WTC11 (cell line): Measurements from ENCODE around the gene PON1. TPM values are rescaled to one million over a fixed set of nuclear protein-coding genes. Genes with fewer than 3 reads are reported as not detected.

Source experiments
- ATAC-seq: fragments of 200-7000 bp; cut with Tn5 transposase; 2 replicates; pipeline ENCODE4 v1.10.0; 2021; ENCODE audit warnings: mild to moderate bottlenecking, moderate library complexity
- CTCF ChIA-PET: fragments of 300-600 bp; sonication (Branson Sonifier 250); formaldehyde crosslinking; loops from one replicate; lab custom pipeline; 2021; ENCODE audit warnings: antibody characterized with exemption; lab: Charles Lee
- POLR2A ChIA-PET: fragments of 350-600 bp; sonication (Branson Sonifier 250); formaldehyde crosslinking; loops from one replicate; lab custom pipeline; 2021; ENCODE audit warnings: antibody characterized with exemption; lab: Charles Lee
- DNase-seq: peaks from one replicate; pipeline ENCODE4 v3.0.0; 2021; ENCODE audit warnings: low spot score
- H3K27ac Mint-ChIP-seq: 2 replicates; pipeline ENCODE4 v1.8.0; 2021; ENCODE audit warnings: mixed read lengths
- H3K27me3 Mint-ChIP-seq: 2 replicates; pipeline ENCODE4 v1.8.0; 2021; ENCODE audit warnings: low read depth, mild to moderate bottlenecking, moderate library complexity, mixed read lengths
- H3K36me3 Mint-ChIP-seq: 2 replicates; pipeline ENCODE4 v1.8.0; 2021; ENCODE audit warnings: mixed read lengths
- H3K4me1 Mint-ChIP-seq: 2 replicates; pipeline ENCODE4 v1.8.0; 2022; ENCODE audit warnings: mixed read lengths
- H3K4me3 Mint-ChIP-seq: 2 replicates; pipeline ENCODE4 v1.8.0; 2021; ENCODE audit warnings: mild to moderate bottlenecking, moderate library complexity, mixed read lengths
- H3K9me3 Mint-ChIP-seq: 2 replicates; pipeline ENCODE4 v1.8.0; 2021; ENCODE audit warnings: mixed read lengths
- CBFB ChIP-seq: sonication (generic); formaldehyde crosslinking; IDR thresholded peaks from 2 replicates; pipeline ENCODE4 v1.8.1; 2022; ENCODE audit warnings: mild to moderate bottlenecking, low read depth, missing genetic modification reagents
- CREB1 ChIP-seq: sonication (generic); formaldehyde crosslinking; IDR thresholded peaks from 2 replicates; pipeline ENCODE4 v1.8.0; 2023; ENCODE audit warnings: mild to moderate bottlenecking, missing genetic modification reagents
- FOXP1 ChIP-seq: sonication (generic); formaldehyde crosslinking; IDR thresholded peaks from 2 replicates; pipeline ENCODE4 v1.8.0; 2022; ENCODE audit warnings: missing genetic modification reagents, mild to moderate bottlenecking, moderate library complexity, borderline replicate concordance
- KAT7 ChIP-seq: sonication (generic); formaldehyde crosslinking; IDR thresholded peaks from 2 replicates; pipeline ENCODE4 v1.8.1; 2023; ENCODE audit warnings: missing genetic modification reagents, mild to moderate bottlenecking, borderline replicate concordance
- NFATC4 ChIP-seq: fragments of 250-450 bp; sonication (Bioruptor Pico); IDR thresholded peaks from 2 replicates; pipeline ENCODE4 v1.9.0; 2021; ENCODE audit warnings: mild to moderate bottlenecking
- NFYB ChIP-seq: sonication (generic); formaldehyde crosslinking; conservative IDR thresholded peaks from 2 replicates; pipeline ENCODE4 v1.8.0; 2022; ENCODE audit warnings: low read depth, missing genetic modification reagents
- SMAD4 ChIP-seq: sonication (generic); formaldehyde crosslinking; IDR thresholded peaks from 2 replicates; pipeline ENCODE4 v1.8.0; 2022; ENCODE audit warnings: mild to moderate bottlenecking, missing genetic modification reagents
- ZNF138 ChIP-seq: sonication (generic); formaldehyde crosslinking; conservative IDR thresholded peaks from 2 replicates; pipeline ENCODE4 v1.8.1; 2022; ENCODE audit warnings: mild to moderate bottlenecking, moderate library complexity, missing genetic modification reagents
- ZNF416 ChIP-seq: fragments of 250-450 bp; sonication (Bioruptor Pico); IDR thresholded peaks from 2 replicates; pipeline ENCODE4 v1.9.0; 2021; ENCODE audit warnings: mild to moderate bottlenecking, inconsistent platforms
- total RNA-seq: library from RNA; stranded (reverse); gene quantifications from 3 replicates; pipeline ENCODE4 v1.2.3, GENCODE V29; 2021
- TF ChIP-seq, protein P1 (sequence below): fragments of 250-450 bp; sonication (Bioruptor Pico); IDR thresholded peaks from 2 replicates; pipeline ENCODE4 v1.9.0; 2021; ENCODE audit warnings: mild to moderate bottlenecking, borderline replicate concordance
- TF ChIP-seq, protein P2 (sequence below): sonication (generic); formaldehyde crosslinking; IDR thresholded peaks from 2 replicates; pipeline ENCODE4 v1.8.0; 2023; ENCODE audit warnings: missing genetic modification reagents
- TF ChIP-seq, protein P3 (sequence below): sonication (generic); formaldehyde crosslinking; IDR thresholded peaks from 2 replicates; pipeline ENCODE4 v1.8.0; 2022; ENCODE audit warnings: mild to moderate bottlenecking, missing genetic modification reagents
- TF ChIP-seq, protein P4 (sequence below): sonication (generic); formaldehyde crosslinking; IDR thresholded peaks from 2 replicates; pipeline ENCODE4 v1.8.0; 2022; ENCODE audit warnings: mild to moderate bottlenecking, missing genetic modification reagents
- TF ChIP-seq, protein P5 (sequence below): sonication (generic); formaldehyde crosslinking; IDR thresholded peaks from 2 replicates; pipeline ENCODE4 v1.8.1; 2022; ENCODE audit warnings: missing genetic modification reagents, borderline replicate concordance
- TF ChIP-seq, protein P6 (sequence below): fragments of 250-450 bp; sonication (Bioruptor Pico); IDR thresholded peaks from 2 replicates; pipeline ENCODE4 v1.9.0; 2021; ENCODE audit warnings: mild to moderate bottlenecking
- TF ChIP-seq, protein P7 (sequence below): fragments of 250-450 bp; sonication (Bioruptor Pico); IDR thresholded peaks from 2 replicates; pipeline ENCODE4 v1.9.0; 2021; ENCODE audit warnings: moderate library complexity, mild to moderate bottlenecking, inconsistent platforms, borderline replicate concordance
- TF ChIP-seq, protein P8 (sequence below): fragments of 200-600 bp; IDR thresholded peaks from 2 replicates; pipeline ENCODE4 v1.8.0; 2022; ENCODE audit warnings: antibody characterized with exemption

The PON1 gene
- total RNA-seq, 1 experiment from 2014 or later = 0.26 TPM

DNA sequence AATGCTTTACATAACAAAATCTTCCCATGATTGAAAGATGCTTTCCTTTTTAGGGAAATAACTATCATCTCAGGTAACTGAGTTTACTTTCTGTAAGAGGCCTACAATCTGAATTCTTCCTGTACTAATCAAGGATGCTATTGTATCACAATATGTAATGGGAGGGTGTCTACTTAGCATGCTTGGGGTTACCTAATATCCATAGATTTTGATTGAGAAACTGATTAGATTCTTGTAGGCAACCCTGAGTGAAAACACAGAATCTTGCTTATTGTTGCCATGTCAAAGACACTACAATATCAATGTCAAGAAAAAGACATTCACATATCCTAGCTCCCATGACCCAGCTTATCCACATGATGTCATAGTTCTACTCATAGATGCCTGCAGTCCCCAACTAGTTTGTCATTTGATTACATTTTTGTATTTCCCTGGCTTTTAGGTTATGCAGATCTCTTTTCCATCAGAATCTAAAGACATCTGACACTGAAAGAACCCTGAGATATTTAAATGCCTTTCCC lies 62.4 kb downstream of the PON1 start (continued):
- TF ChIP-seq FOXP1 (CRISPR knock-in tag) (no peak), ZNF416 (CRISPR knock-in tag) (no peak), KAT7 (no peak)
- TF ChIP-seq, protein P1, sequence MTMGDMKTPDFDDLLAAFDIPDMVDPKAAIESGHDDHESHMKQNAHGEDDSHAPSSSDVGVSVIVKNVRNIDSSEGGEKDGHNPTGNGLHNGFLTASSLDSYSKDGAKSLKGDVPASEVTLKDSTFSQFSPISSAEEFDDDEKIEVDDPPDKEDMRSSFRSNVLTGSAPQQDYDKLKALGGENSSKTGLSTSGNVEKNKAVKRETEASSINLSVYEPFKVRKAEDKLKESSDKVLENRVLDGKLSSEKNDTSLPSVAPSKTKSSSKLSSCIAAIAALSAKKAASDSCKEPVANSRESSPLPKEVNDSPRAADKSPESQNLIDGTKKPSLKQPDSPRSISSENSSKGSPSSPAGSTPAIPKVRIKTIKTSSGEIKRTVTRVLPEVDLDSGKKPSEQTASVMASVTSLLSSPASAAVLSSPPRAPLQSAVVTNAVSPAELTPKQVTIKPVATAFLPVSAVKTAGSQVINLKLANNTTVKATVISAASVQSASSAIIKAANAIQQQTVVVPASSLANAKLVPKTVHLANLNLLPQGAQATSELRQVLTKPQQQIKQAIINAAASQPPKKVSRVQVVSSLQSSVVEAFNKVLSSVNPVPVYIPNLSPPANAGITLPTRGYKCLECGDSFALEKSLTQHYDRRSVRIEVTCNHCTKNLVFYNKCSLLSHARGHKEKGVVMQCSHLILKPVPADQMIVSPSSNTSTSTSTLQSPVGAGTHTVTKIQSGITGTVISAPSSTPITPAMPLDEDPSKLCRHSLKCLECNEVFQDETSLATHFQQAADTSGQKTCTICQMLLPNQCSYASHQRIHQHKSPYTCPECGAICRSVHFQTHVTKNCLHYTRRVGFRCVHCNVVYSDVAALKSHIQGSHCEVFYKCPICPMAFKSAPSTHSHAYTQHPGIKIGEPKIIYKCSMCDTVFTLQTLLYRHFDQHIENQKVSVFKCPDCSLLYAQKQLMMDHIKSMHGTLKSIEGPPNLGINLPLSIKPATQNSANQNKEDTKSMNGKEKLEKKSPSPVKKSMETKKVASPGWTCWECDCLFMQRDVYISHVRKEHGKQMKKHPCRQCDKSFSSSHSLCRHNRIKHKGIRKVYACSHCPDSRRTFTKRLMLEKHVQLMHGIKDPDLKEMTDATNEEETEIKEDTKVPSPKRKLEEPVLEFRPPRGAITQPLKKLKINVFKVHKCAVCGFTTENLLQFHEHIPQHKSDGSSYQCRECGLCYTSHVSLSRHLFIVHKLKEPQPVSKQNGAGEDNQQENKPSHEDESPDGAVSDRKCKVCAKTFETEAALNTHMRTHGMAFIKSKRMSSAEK (CRISPR knock-in tag) = no peak
- TF ChIP-seq, protein P2, sequence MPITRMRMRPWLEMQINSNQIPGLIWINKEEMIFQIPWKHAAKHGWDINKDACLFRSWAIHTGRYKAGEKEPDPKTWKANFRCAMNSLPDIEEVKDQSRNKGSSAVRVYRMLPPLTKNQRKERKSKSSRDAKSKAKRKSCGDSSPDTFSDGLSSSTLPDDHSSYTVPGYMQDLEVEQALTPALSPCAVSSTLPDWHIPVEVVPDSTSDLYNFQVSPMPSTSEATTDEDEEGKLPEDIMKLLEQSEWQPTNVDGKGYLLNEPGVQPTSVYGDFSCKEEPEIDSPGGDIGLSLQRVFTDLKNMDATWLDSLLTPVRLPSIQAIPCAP = no peak

DNA sequence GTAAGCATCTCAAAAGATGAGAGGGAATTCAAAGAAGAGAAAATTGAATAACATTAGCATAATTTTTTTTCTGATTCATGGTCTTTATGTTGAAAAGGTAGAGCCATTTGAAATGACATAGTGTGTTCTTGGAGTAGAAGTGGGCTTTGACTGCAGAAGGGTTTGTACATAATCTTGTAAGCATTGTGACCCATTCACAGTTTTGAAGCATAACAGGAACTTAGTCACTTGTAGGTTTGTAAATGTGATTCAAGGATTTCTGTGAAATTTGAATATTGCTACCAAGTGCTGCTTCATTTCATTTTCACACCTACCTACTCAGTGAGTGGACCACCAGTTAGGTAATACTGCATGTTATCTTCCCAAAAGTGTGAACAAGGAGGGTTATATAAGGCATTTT lies 68.6 kb downstream of the PON1 start:
- Mint-ChIP-seq H3K36me3 (no peaks in the 10 kb centered on the region; the same call in 1 of the 2 replicates), H3K4me1 (no peaks in the 10 kb centered on the region), H3K4me3 (no peak overlapping the region), H3K27me3 (no peaks in the 10 kb centered on the region), H3K9me3 (no peaks in the 10 kb centered on the region), H3K27ac (no peak overlapping the region)
- DNase-seq = no peak
- ChIA-PET POLR2A (no interaction called here), CTCF (interaction anchor here (1.9 kb wide), 1 partner anchor 9 kb away, joined by 6 read pairs; no protein-coding TSS in a partner anchor)
- no peak for ATAC-seq
- TF ChIP-seq, protein P3, sequence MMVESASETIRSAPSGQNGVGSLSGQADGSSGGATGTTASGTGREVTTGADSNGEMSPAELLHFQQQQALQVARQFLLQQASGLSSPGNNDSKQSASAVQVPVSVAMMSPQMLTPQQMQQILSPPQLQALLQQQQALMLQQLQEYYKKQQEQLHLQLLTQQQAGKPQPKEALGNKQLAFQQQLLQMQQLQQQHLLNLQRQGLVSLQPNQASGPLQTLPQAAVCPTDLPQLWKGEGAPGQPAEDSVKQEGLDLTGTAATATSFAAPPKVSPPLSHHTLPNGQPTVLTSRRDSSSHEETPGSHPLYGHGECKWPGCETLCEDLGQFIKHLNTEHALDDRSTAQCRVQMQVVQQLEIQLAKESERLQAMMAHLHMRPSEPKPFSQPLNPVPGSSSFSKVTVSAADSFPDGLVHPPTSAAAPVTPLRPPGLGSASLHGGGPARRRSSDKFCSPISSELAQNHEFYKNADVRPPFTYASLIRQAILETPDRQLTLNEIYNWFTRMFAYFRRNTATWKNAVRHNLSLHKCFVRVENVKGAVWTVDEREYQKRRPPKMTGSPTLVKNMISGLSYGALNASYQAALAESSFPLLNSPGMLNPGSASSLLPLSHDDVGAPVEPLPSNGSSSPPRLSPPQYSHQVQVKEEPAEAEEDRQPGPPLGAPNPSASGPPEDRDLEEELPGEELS (CRISPR knock-in tag) = no peak
- no peak for TF ChIP-seq ZNF416 (CRISPR knock-in tag)
- TF ChIP-seq, protein P4, sequence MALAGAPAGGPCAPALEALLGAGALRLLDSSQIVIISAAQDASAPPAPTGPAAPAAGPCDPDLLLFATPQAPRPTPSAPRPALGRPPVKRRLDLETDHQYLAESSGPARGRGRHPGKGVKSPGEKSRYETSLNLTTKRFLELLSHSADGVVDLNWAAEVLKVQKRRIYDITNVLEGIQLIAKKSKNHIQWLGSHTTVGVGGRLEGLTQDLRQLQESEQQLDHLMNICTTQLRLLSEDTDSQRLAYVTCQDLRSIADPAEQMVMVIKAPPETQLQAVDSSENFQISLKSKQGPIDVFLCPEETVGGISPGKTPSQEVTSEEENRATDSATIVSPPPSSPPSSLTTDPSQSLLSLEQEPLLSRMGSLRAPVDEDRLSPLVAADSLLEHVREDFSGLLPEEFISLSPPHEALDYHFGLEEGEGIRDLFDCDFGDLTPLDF (CRISPR knock-in tag) = no peak
- no peak for TF ChIP-seq SMAD4 (CRISPR knock-in tag)
- TF ChIP-seq, protein P5, sequence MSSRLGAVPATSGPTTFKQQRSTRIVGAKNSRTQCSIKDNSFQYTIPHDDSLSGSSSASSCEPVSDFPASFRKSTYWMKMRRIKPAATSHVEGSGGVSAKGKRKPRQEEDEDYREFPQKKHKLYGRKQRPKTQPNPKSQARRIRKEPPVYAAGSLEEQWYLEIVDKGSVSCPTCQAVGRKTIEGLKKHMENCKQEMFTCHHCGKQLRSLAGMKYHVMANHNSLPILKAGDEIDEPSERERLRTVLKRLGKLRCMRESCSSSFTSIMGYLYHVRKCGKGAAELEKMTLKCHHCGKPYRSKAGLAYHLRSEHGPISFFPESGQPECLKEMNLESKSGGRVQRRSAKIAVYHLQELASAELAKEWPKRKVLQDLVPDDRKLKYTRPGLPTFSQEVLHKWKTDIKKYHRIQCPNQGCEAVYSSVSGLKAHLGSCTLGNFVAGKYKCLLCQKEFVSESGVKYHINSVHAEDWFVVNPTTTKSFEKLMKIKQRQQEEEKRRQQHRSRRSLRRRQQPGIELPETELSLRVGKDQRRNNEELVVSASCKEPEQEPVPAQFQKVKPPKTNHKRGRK (CRISPR knock-in tag) = no peak
- TF ChIP-seq, protein P1 (CRISPR knock-in tag) = no peak
- no peak for TF ChIP-seq CBFB (CRISPR knock-in tag)
- no peak for TF ChIP-seq NFYB
- TF ChIP-seq, protein P6, sequence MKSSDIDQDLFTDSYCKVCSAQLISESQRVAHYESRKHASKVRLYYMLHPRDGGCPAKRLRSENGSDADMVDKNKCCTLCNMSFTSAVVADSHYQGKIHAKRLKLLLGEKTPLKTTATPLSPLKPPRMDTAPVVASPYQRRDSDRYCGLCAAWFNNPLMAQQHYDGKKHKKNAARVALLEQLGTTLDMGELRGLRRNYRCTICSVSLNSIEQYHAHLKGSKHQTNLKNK (CRISPR knock-in tag) = no peak
- TF ChIP-seq CREB1 (CRISPR knock-in tag) = no peak
- TF ChIP-seq, protein P7, sequence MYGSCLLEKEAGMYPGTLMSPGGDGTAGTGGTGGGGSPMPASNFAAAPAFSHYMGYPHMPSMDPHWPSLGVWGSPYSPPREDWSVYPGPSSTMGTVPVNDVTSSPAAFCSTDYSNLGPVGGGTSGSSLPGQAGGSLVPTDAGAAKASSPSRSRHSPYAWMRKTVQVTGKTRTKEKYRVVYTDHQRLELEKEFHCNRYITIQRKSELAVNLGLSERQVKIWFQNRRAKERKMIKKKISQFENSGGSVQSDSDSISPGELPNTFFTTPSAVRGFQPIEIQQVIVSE (CRISPR knock-in tag) = no peak
- no peak for TF ChIP-seq ZNF138
- TF ChIP-seq, protein P8, sequence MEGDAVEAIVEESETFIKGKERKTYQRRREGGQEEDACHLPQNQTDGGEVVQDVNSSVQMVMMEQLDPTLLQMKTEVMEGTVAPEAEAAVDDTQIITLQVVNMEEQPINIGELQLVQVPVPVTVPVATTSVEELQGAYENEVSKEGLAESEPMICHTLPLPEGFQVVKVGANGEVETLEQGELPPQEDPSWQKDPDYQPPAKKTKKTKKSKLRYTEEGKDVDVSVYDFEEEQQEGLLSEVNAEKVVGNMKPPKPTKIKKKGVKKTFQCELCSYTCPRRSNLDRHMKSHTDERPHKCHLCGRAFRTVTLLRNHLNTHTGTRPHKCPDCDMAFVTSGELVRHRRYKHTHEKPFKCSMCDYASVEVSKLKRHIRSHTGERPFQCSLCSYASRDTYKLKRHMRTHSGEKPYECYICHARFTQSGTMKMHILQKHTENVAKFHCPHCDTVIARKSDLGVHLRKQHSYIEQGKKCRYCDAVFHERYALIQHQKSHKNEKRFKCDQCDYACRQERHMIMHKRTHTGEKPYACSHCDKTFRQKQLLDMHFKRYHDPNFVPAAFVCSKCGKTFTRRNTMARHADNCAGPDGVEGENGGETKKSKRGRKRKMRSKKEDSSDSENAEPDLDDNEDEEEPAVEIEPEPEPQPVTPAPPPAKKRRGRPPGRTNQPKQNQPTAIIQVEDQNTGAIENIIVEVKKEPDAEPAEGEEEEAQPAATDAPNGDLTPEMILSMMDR = no peak
- TF ChIP-seq KAT7 = no peak
- no peak for TF ChIP-seq NFATC4 (CRISPR knock-in tag)
